Pulmonary artery endothelial cell (primary cell): Measurements from ENCODE around the gene MOSPD2. TPM values are rescaled to one million over a fixed set of nuclear protein-coding genes. Genes with fewer than 3 reads are reported as not detected.

ENCODE experiments used
- DNase-seq: peaks from one replicate; pipeline ENCODE4 v3.0.0-alpha.2; 2011; ENCODE audit warnings: low read depth, low spot score
- total RNA-seq: library from RNA; depleted of rRNA; stranded (reverse); fragments of >200 nt; gene quantifications from 2 replicates; pipeline ENCODE4 v1.2.3, GENCODE V29; 2014

The MOSPD2 gene
- 11.1 and 12.7 TPM in 2 replicates for total RNA-seq

- DNase-seq: peak; percentile 73
Measured at GRCh38 chrX:14872851-14873675, at the start of gene MOSPD2, which contains the start of gene FANCB. Gene MOSPD2 (plus strand): TSS chrX:14873421. CDS start chrX:14873529, 108 bp downstream. Gene FANCB (minus strand): TSS chrX:14873069. CDS start chrX:14865510, 7,559 bp downstream.

- no peak for DNase-seq
Measured at GRCh38 chrX:14825851-14826250, 47.4 kb upstream of the MOSPD2 start.

GRCh38 chrX:14826319-14826718, 46.9 kb upstream of the MOSPD2 start:
- DNase-seq: no peak

- DNase-seq: no peak
Measured at GRCh38 chrX:14829643-14830042, 43.6 kb upstream of the MOSPD2 start.

DNA sequence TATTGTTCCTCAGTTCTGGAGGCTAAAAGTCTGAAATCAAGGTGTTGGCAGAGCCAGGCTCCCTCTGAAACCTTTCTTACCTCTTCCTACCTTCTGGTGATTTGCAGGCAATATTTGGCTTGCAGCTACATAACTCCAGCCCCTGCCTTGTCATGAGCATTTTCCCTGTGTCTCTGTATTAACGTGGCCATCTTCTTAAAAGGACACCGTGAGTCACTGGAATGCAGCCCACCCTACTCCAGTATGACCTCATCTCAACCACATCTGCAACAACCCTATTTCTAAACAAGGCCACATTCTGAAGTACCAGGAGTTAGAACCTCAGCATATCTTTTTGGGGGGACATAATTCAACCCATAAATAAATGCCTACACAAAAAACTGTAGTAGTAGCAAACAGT, 41.1 kb upstream of the MOSPD2 start:
- no peak for DNase-seq

DNA sequence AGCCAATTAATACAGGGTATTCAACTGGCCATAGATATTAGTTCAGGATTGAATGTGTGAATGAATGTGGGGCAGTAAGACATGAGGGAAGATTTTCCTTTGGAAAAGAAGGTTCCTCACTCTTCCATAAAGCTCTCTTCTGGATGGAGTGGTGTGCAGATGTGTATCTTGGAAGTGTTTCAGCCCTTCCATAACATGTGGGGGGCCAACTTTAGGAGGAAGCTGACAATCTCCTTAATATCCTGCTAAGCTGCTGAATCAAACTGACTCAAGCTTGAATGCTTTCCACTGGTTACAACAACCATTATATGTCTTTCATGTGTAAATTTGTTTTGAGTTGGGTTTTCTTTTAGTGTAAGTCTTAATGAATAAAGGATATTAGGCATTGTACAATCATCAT, 40.6 kb upstream of the MOSPD2 start:
- no peak for DNase-seq

GRCh38 chrX:14837155-14837554, 36.1 kb upstream of the MOSPD2 start:
- no peak for DNase-seq

- no peak for DNase-seq
Measured at GRCh38 chrX:14843666-14844065, 29.6 kb upstream of the MOSPD2 start.

DNA sequence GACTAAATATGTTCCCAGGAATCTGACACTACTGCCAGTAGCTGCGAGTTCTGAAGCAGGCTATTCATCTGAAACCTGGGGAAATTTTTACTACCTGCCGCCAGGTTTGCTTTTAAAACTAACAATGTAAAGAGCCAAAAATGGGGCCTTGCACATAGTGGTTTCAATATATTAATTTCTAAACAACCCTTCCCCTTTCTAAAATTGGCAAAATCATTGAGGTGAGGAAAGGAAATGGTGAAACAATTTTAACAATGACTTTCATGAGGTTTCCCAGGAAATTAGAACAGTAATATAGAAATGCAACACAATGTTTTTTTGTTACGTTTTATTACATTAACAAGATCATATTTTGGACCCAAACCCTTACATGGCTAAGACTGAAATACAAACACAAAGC, 21.7 kb upstream of the MOSPD2 start:
- no peak for DNase-seq

DNA sequence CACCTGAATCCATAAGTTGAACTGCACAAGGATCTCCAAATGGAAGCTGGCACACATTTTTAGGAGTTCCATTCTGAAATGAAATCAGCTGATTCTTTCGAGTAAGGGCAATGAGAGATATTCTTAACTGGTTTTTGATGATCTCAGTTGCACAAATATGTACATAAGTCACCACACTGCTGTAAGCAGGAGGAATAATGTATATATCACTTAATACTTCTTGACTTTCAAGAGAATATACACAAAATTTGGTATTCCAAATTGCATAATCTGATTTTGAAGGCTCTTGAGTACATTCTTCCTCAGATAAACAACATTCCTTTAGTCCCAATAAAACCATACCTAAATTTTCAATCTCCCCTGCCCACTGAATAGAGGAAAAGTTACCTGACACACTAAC, 8.6 kb upstream of the MOSPD2 start:
- no peak for DNase-seq

DNA sequence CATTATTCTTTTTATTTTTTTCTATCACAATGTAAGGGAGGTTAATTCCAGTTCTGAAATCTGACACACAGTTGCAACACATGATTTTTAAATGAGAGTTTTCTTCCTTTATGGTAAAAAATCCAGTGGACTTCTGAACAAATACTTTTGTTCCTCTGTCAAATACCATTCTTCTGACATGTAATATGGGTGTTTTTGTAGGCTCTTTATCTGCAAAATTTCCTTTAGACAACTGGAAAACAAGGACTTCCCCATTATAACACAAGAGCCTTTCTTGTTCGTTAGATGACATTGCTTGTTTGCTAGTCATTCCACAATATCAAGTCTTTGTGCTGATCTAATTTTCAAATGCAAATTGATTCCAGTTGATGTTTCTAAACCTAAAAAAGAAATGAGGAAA, 8.0 kb upstream of the MOSPD2 start:
- no peak for DNase-seq

DNA sequence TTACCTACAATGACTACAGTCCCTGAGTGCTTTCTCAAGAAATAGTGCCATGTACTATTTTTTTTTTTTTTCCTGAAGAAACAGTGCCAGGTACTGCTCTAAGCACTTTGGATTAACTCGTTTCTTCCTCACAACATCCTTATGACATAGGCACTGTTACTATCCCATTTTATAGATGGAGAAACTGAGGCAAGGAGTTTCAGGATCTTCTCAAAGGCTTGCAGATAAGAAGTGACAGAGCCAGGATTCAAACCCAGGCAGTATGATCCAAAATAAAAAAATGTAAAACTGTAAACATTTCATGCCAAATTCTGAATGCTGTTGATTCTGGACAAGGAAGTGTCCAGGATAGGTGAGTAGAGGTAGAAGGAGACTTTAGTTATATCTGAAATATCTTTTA, 1.5 kb upstream of the MOSPD2 start:
- DNase-seq: no peak

- DNase-seq: no peak
Measured at GRCh38 chrX:14872355-14872754, 866 bp upstream of the MOSPD2 start.

DNA sequence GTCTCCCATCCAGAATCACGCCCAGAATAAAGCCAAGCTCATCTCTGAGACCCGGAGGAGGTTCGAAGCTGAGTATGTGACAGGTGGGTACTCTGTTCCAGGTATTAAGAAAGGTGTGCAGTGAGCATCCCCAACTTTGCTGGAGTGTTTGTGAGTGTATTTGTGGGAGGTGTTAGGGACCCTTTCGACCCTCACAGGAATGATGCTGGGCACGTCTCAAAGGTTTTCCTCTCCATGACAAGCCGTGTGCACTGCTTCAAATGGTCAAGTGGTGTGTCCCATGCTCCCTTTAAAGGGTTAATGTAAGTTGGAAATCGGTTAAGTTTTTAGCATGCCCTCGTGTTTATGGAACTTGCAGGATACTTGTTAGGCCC, 442 bp downstream of the MOSPD2 start:
- DNase-seq: no peak

GRCh38 chrX:14875624-14876023, 2.4 kb downstream of the MOSPD2 start:
- DNase-seq: no peak

DNA sequence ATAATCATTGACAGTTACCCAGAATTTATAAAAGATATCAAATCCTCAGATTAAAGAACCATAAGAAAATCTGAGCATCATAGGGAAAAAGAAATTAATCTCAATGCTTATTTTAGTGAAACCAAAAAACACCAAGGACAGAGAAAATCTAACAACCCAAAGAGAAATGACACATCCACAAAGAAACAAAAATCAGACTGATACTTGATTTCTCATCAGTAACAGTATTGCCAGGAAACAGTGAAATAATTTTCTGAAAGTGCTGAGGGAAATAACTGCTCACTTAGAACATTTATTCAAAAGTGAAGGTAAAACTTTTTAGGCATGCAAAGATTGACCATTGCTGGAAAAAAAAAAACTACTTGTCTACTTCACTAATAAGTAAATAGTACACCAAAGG, 10.6 kb downstream of the MOSPD2 start:
- no peak for DNase-seq

- no peak for DNase-seq
Measured at GRCh38 chrX:14884714-14885113, 11.5 kb downstream of the MOSPD2 start.

DNA sequence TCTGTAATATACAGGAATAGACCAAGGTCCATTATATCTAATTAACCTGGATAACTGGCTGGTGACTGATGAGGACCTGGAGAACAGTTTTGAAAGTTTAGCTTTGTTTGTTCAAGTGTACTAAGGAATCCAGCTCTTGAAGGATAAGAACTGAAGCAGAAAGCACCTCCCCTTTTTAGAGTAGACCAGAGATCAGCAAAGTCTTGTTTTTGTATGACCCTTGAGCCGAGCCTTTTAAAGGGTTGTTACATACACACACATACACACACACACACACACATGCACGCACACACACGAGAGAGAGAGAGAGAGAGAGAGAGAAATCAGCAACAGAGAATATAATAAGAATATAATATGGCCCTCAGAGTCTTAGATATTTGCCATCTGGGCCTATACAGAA, 13.0 kb downstream of the MOSPD2 start:
- no peak for DNase-seq

- DNase-seq: no peak
Measured at GRCh38 chrX:14896273-14896672, 23.1 kb downstream of the MOSPD2 start.

DNA sequence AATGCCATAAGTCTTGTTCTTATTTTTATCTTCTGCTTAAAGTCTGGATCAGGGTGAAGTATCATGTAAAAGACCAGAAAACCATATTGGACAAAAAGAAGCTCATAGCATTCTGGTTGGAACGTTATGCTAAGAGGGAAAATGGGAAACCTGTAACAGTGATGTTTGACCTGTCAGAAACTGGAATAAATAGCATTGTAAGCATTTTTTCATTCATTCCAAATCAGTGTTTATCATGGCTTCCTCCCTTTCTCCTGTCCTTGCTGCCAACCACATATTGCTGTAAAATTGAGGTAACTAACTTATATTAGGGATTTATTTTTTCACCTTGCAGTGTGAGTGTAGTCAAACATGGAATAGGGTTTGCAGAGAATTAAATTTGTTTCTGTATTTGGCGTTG, 23.8 kb downstream of the MOSPD2 start:
- DNase-seq: no peak

- DNase-seq: peak; percentile 51
Measured at GRCh38 chrX:14899607-14900006, 26.4 kb downstream of the MOSPD2 start.

DNA sequence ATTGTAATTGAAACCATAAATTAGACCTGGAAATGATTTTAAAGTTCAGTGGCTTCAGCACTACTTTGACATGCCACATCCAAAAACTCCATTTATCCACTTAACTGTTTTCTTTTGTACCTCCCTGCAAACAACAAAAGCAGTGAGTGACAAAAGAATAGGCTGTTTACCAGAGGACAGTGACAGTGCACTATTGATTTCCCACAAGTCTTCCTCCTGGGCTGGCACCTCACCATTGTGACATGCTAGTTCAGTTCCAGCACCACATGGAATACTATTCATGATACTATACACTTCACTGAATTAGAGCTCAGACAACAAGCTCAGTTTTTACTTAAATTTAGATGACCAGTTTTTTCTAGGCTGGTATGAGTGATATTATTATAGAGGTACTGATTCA, 29.3 kb downstream of the MOSPD2 start:
- DNase-seq: no peak

- DNase-seq: no peak
Measured at GRCh38 chrX:14903891-14904290, 30.7 kb downstream of the MOSPD2 start.

GRCh38 chrX:14913241-14913640, 40.0 kb downstream of the MOSPD2 start:
- no peak for DNase-seq
